ENCODE measurements around the gene HIP1R. TPM values are rescaled to one million over a fixed set of nuclear protein-coding genes. Genes with fewer than 3 reads are reported as not detected.

The HIP1R gene
- total and polyA plus RNA-seq, 2 of the 8 experiments (the other 6 are each of a cell fraction or from before 2014, with no cell fraction given): 11.2 to 14.5 TPM

DNA sequence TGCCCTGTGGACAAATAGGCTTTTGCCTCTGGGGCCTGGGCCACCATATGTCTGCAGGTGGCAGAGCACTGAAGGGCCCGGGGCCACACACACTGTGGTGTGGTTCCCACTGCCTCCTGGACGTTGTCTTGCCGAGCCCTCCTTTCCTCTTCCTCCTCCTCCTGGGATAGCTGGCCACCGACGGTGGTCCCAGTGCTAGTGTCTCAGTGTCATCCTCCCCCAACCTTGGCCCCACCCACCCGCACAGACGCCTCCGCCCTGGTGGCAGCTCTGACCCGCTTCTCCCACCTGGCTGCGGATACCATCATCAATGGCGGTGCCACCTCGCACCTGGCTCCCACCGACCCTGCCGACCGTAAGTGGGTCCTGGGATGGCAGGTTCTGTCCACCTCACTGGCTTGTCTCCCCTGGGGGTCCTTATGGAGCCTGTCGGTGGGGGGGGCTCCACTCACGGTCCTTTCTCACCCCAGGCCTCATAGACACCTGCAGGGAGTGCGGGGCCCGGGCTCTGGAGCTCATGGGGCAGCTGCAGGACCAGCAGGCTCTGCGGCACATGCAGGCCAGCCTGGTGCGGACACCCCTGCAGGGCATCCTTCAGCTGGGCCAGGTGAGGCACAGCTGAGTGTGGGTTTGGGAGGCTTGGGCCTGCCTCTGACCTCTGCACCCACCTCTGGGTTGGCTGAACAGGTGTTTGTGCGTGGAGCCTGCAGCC lies 23.5 kb downstream of the HIP1R start (continued):
- no peak for TF ChIP-seq RXRA (IDR thresholded peaks at IDR 0.05; ENCODE audit: insufficient read depth, low read depth, low read length)
- no peak for TF ChIP-seq GABPA (IDR thresholded peaks at IDR 0.05; ENCODE audit: borderline replicate concordance, insufficient read depth, low read length)
- no peak for TF ChIP-seq TAF7 (optimal IDR thresholded peaks at IDR 0.05; ENCODE audit: borderline replicate concordance, low read depth, low read length)
